H9 (cell line): ENCODE data around the gene GOLPH3L. TPM values are rescaled to one million over a fixed set of nuclear protein-coding genes. Genes with fewer than 3 reads are reported as not detected.

Experiments used
- DNase-seq: peaks from one replicate; pipeline ENCODE4 v3.0.0-alpha.2; 2017
- H2AFZ ChIP-seq: one replicate; pipeline ENCODE4 v1.6.1; 2013; ENCODE audit warnings: mild to moderate bottlenecking, low read length, control low read depth, moderate library complexity
- H2AK5ac ChIP-seq: 2 replicates; pipeline ENCODE4 v1.6.1; 2013; ENCODE audit warnings: low read length, control low read depth, mixed read lengths; ENCODE audit not compliant: insufficient read length
- H2BK120ac ChIP-seq: one replicate; pipeline ENCODE4 v1.6.1; 2013; ENCODE audit warnings: low read depth, mild to moderate bottlenecking, low read length, control low read depth, inconsistent platforms; ENCODE audit not compliant: poor library complexity, severe bottlenecking
- H2BK12ac ChIP-seq: 2 replicates; pipeline ENCODE4 v1.6.1; 2013; ENCODE audit warnings: low read length, control low read depth, mixed read lengths, low read depth; ENCODE audit not compliant: insufficient read length
- H2BK15ac ChIP-seq: 2 replicates; pipeline ENCODE4 v1.6.1; 2013; ENCODE audit warnings: low read depth, low read length, control low read depth
- H2BK20ac ChIP-seq: one replicate; pipeline ENCODE4 v1.6.1; 2013; ENCODE audit warnings: low read depth, mild to moderate bottlenecking, low read length, control low read depth, inconsistent platforms; ENCODE audit not compliant: poor library complexity, severe bottlenecking
- H2BK5ac ChIP-seq: 2 replicates; pipeline ENCODE4 v1.6.1; 2013; ENCODE audit warnings: low read length, control low read depth, mixed read lengths; ENCODE audit not compliant: insufficient read length
- H3K14ac ChIP-seq: 2 replicates; pipeline ENCODE4 v1.6.1; 2013; ENCODE audit warnings: low read length, control low read depth; ENCODE audit not compliant: insufficient read depth
- H3K18ac ChIP-seq: 2 replicates; pipeline ENCODE4 v1.6.1; 2013; ENCODE audit warnings: low read depth, mild to moderate bottlenecking, mixed read lengths, low read length, control low read depth; ENCODE audit not compliant: insufficient read length
- H3K23ac ChIP-seq: 2 replicates; pipeline ENCODE4 v1.6.1; 2013; ENCODE audit warnings: low read length, control low read depth, mixed read lengths, low read depth; ENCODE audit not compliant: insufficient read length
- H3K23me2 ChIP-seq: 2 replicates; pipeline ENCODE4 v1.6.1; 2013; ENCODE audit warnings: low read depth, mild to moderate bottlenecking, mixed read lengths, low read length, control low read depth; ENCODE audit not compliant: insufficient read length, poor library complexity, severe bottlenecking
- H3K27ac ChIP-seq: 2 replicates; pipeline ENCODE4 v1.5.1; 2013; ENCODE audit warnings: low read length, control low read depth, mixed read lengths, low read depth; ENCODE audit not compliant: insufficient read length
- H3K27me3 ChIP-seq: 2 replicates; pipeline ENCODE4 v1.6.1; 2013; ENCODE audit warnings: low read length, control low read depth, inconsistent platforms; ENCODE audit not compliant: insufficient read depth
- H3K4ac ChIP-seq: 2 replicates; pipeline ENCODE4 v1.6.1; 2013; ENCODE audit warnings: low read depth, mild to moderate bottlenecking, control low read depth, inconsistent platforms, low read length, moderate library complexity
- H3K4me1 ChIP-seq: 2 replicates; pipeline ENCODE4 v1.6.1; 2013; ENCODE audit warnings: low read length, control low read depth, inconsistent platforms; ENCODE audit not compliant: insufficient read depth
- H3K4me2 ChIP-seq: 2 replicates; pipeline ENCODE4 v1.6.1; 2013; ENCODE audit warnings: low read length, control low read depth, mixed read lengths; ENCODE audit not compliant: insufficient read length, insufficient read depth
- H3K56ac ChIP-seq: 2 replicates; pipeline ENCODE4 v1.6.1; 2013; ENCODE audit warnings: low read depth, mild to moderate bottlenecking, mixed read lengths, low read length, control low read depth; ENCODE audit not compliant: insufficient read length
- H3K79me1 ChIP-seq: 2 replicates; pipeline ENCODE4 v1.6.1; 2013; ENCODE audit warnings: low read depth, mild to moderate bottlenecking, moderate library complexity, low read length, control low read depth, inconsistent platforms; ENCODE audit not compliant: insufficient read depth, poor library complexity, severe bottlenecking
- H3K79me2 ChIP-seq: 2 replicates; pipeline ENCODE4 v1.6.1; 2013; ENCODE audit warnings: low read length, control low read depth, inconsistent platforms; ENCODE audit not compliant: insufficient read depth
- H3K9ac ChIP-seq: 2 replicates; pipeline ENCODE4 v1.6.1; 2013; ENCODE audit warnings: low read length, control low read depth, mixed read lengths; ENCODE audit not compliant: insufficient read length; ENCODE audit errors: extremely low read depth
- H3K9me3 ChIP-seq: one replicate; pipeline ENCODE4 v1.6.1; 2013; ENCODE audit warnings: low read depth, low read length, inconsistent platforms; ENCODE audit not compliant: control insufficient read depth
- H3T11ph ChIP-seq: one replicate; pipeline ENCODE4 v1.6.1; 2013; ENCODE audit warnings: mild to moderate bottlenecking, low read length, control low read depth, inconsistent platforms
- H4K20me1 ChIP-seq: one replicate; pipeline ENCODE4 v1.6.1; 2013; ENCODE audit not compliant: control insufficient read depth, insufficient read length, insufficient read depth
- H4K5ac ChIP-seq: 2 replicates; pipeline ENCODE4 v1.6.1; 2013; ENCODE audit warnings: low read depth, mild to moderate bottlenecking, mixed read lengths, low read length, control low read depth; ENCODE audit not compliant: insufficient read length
- H4K8ac ChIP-seq: replicated peaks from 2 replicates; pipeline ENCODE4 v1.6.1; 2013; ENCODE audit warnings: low read length, control low read depth, mixed read lengths, low read depth; ENCODE audit not compliant: insufficient read length
- H4K91ac ChIP-seq: 2 replicates; pipeline ENCODE4 v1.6.1; 2013; ENCODE audit warnings: low read depth, mild to moderate bottlenecking, moderate library complexity, mixed read lengths, low read length, control low read depth; ENCODE audit not compliant: insufficient read length
- H3K27ac Mint-ChIP-seq, 3 experiments: 2 replicates in 2 of 3; 3 replicates in 1 of 3; pipeline ENCODE4 v1.8.0; 2020 to 2021; ENCODE audit warnings: mixed read lengths in 3 of 3, mild to moderate bottlenecking in 1 of 3, moderate library complexity in 1 of 3
- H3K27me3 Mint-ChIP-seq: 2 replicates; pipeline ENCODE4 v1.8.0; 2021; ENCODE audit warnings: low read depth, mild to moderate bottlenecking, moderate library complexity, mixed read lengths
- H3K36me3 Mint-ChIP-seq, 3 experiments: 2 replicates in 2 of 3; 3 replicates in 1 of 3; pipeline ENCODE4 v1.8.0; 2020 to 2021; ENCODE audit warnings: low read depth in 3 of 3, mixed read lengths in 3 of 3; ENCODE audit not compliant: insufficient read depth in 1 of 3
- H3K4me1 Mint-ChIP-seq, 2 experiments: 2 replicates each; pipeline ENCODE4 v1.8.0; 2020; ENCODE audit warnings: mixed read lengths in 2 of 2
- H3K4me3 Mint-ChIP-seq, 2 experiments: 2 replicates in 1 of 2; 3 replicates in 1 of 2; pipeline ENCODE4 v1.8.0; 2020 to 2021; ENCODE audit warnings: mild to moderate bottlenecking in 2 of 2, mixed read lengths in 2 of 2, moderate library complexity in 1 of 2
- H3K9me3 Mint-ChIP-seq, 2 experiments: 2 replicates in 1 of 2; 3 replicates in 1 of 2; pipeline ENCODE4 v1.8.0; 2020; ENCODE audit warnings: mild to moderate bottlenecking in 2 of 2, mixed read lengths in 2 of 2, moderate library complexity in 1 of 2
- CTCF ChIP-seq: fragments of 200-600 bp; sonication (generic); conservative IDR thresholded peaks from 3 replicates; pipeline ENCODE4 v1.8.0; 2021; ENCODE audit warnings: antibody characterized with exemption, mild to moderate bottlenecking
- WGBS: extraction: QIAGEN DNeasy Blood & Tissue Kit; methylation state at CpG from one replicate; pipeline ENCODE4 v1.1.7; 2013; ENCODE audit warnings: missing lambda C conversion rate, low lambda C conversion rate, mixed read lengths; ENCODE audit not compliant: insufficient read length; ENCODE audit errors: extremely low coverage; 5-methylcytosine and 5-hydroxymethylcytosine counted together
- total RNA-seq: library from RNA; stranded (reverse); gene quantifications from 2 replicates; pipeline ENCODE4 v1.2.1, GENCODE V29; 2021

GOLPH3L gene
- total RNA-seq, 1 experiment from 2014 or later, result 30.5 TPM

- H2AFZ ChIP-seq, result no peak overlapping the region
These were observed 23.1 kb upstream of the GOLPH3L start for GRCh38 chr1:150720098-150720497.

More at GRCh38 chr1:150720098-150720497, 23.1 kb upstream of the GOLPH3L start:
- no peaks in the 10 kb centered on the region for H3K79me2 ChIP-seq
- H3K27me3 ChIP-seq, result no peaks in the 10 kb centered on the region
- H3K4ac ChIP-seq, result no peak overlapping the region
- TF ChIP-seq CTCF, result no peak
- no peak for DNase-seq
- no peak overlapping the region for H3K4me2 ChIP-seq
- H2BK20ac ChIP-seq, result no peak overlapping the region
- H2AK5ac ChIP-seq, result no peak overlapping the region
- no peak overlapping the region for H4K5ac ChIP-seq
- no peak overlapping the region for H2BK15ac ChIP-seq
- H4K8ac ChIP-seq, result no peak overlapping the region
- no peak overlapping the region for H3K9ac ChIP-seq
- H3K9me3 ChIP-seq, result no peaks in the 10 kb centered on the region
- no peaks in the 10 kb centered on the region for H4K20me1 ChIP-seq
- no peaks in the 10 kb centered on the region for H3K27me3 Mint-ChIP-seq
- no peak overlapping the region for H3K56ac ChIP-seq
- H3K14ac ChIP-seq, result no peak overlapping the region
- no peak overlapping the region for H3K18ac ChIP-seq
- no peaks in the 10 kb centered on the region for H3K23me2 ChIP-seq
- H3K23ac ChIP-seq, result no peak overlapping the region
- no peak overlapping the region for H3K27ac ChIP-seq
- no CpG with 5 or more reads among the region's 21 CpGs for WGBS
- H2BK120ac ChIP-seq, result no peak overlapping the region
- no peaks in the 10 kb centered on the region for H3K79me1 ChIP-seq
- H3K4me1 Mint-ChIP-seq, result no peaks in the 10 kb centered on the region
- H4K91ac ChIP-seq, result no peak overlapping the region
- no peak overlapping the region for H2BK12ac ChIP-seq
- H3K27ac Mint-ChIP-seq, result no peak overlapping the region
- H3K9me3 Mint-ChIP-seq, result peaks cover 0 to 6% of the 10 kb centered on the region in 2 experiments; a peak in 1 of 5 replicates
- H3K4me1 ChIP-seq, result no peaks in the 10 kb centered on the region
- H3K36me3 Mint-ChIP-seq, result 0 out of 7 replicates have a peak, but pooled peaks cover 0 to 1% (median 0%) of the 10 kb centered on the region in 3 experiments
- H3T11ph ChIP-seq, result no peak overlapping the region
- H2BK5ac ChIP-seq, result no peak overlapping the region
- H3K4me3 Mint-ChIP-seq, result no peak overlapping the region
